OCI-M2 (cell line): ENCODE data around the gene TJP2.

Experiments used
- DNase-seq: peaks from one replicate; lab custom pipeline; 2025; ENCODE audit not compliant: unreplicated experiment; lab: John Stamatoyannopoulos, UW

The TJP2 gene

DNA sequence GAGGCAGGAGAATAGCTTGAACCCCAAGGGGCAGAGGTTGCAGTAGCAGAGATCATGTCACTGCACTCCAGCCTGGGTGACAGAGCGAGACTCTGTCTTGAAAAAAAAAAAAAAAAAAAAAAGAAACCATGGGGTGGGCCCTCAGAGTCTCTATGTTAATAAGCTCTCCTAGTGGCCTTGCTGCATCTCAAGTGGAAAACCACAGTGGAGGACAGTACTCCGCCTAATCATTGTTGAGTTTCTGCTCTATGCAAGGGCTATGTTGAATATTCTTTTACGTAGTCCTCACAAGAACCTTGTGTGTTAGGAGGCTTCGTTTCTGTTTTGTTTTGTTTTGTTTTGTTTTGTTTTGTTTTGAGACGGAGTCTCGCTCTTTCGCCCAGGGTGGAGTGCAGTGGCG is 48.9 kb downstream of the TJP2 start:
- DNase-seq = no peak

DNA sequence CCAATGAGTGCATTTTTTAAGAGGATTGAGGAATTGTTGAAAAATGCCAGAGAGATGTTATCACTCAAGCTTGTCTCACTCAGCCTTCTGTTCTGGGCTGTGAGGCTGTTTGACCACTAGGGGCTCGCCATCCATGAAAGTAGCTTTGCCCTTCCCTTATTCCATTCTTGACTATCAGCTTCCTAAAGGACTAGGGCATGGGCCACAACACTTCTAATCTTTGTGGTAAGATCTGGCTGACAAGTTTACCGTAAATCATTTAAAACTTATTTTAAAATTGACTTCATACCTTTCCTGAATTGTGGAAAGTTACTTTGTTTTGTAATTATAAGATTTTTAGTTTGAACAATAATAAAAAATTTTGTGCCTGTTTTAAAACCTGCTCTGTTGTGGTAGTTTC is 49.5 kb downstream of the TJP2 start:
- DNase-seq = no peak

DNA sequence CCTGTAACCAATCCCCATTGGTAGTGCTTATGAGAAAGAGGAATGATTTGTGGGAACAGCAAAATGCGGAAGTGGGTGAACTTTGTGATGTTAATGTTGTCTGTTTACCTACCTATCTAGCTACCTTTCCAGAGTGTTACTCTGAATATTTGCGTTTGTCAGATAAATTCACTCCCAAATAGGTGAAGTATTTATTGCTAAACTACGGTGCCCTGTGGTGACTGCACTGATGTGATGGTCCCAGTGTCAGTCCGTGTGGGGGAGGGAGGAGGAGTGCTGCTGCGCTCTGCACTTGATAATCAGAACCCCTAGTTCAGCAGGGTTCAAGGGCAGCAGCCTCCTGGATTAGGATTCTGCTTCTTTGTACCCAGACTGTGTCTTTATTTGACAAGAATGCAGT is 55.3 kb downstream of the TJP2 start:
- no peak for DNase-seq

DNA sequence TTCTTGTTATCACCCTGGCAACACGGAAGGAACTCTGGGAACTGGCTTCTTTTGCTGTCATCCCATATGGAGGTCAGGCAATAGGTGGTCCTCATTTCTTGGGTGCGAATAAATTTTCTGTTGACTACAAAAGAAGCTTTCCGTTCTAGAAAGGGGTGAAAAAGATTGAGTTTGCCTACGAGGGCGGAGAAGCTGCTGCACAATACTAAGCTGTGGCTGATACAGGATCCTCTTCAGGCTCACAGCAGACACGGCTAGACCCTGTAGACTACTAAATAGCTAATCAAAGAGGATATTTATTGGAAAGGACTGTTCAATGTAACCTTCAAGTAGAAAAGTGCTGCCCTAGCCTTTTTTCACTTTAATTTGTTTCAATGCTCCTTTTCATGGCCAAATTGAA is 58.1 kb downstream of the TJP2 start:
- no peak for DNase-seq

DNA sequence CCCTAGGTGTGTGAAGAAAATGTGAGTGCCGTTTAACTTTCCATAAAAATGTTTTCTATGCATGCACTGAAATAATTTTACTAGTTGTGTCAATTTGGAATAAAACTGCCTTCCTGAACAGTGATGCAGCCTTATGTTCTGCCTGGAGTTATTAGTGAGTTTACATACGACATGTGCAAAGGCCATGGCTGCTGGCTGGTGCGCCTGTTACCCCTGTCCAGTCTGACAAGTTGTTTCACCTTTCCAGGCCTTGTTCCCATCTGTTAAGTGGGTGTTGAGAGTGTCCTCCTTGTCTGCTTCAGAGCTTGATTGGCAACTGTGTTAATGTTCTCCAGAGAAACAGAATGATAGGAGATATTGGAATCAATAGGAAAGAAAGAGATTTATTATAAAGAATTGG is 60.6 kb downstream of the TJP2 start:
- no peak for DNase-seq

DNA sequence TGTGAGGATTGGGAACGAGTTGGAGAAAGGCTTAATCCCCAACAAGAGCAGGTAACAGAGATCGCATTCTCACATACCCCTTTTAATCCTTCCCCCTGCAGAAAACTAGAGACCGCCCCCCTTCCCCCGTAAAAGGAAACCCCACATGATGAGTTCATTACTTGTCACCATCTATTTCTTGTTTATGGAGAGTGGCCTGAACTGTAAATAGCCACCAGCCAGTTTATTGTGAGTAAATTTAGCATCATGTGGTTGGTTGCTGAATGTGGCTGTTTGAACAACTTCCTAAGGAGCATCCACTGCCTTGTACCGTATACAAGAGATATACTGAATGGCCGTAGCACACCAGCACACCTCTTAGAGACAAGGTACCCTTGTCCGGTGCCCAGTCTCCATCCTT is 62.1 kb downstream of the TJP2 start:
- DNase-seq = no peak

DNA sequence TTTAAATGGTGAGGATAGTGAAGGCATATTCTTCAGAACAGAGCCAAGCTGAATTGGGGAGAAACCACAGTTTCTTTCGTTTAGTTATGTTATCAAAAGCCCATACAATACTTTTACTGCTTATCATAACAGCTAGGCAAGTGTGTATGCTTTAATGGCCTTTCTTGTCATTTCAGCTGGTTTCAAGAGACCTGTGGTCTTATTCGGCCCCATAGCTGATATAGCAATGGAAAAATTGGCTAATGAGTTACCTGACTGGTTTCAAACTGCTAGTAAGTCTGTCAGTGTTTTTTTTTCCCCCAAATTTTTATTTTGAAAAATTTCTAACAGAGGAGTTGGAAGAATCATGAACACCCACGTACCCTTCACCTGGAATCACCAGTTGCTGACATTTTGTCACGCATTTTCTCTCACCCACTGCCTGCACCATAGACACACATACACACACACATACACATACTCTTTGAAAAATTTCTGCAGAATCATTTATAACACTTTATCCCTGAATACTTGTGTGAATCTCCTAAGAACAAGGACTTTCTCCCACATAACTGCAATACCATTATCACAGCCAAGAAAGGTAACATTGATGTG is 63.7 kb downstream of the TJP2 start:
- no peak for DNase-seq

DNA sequence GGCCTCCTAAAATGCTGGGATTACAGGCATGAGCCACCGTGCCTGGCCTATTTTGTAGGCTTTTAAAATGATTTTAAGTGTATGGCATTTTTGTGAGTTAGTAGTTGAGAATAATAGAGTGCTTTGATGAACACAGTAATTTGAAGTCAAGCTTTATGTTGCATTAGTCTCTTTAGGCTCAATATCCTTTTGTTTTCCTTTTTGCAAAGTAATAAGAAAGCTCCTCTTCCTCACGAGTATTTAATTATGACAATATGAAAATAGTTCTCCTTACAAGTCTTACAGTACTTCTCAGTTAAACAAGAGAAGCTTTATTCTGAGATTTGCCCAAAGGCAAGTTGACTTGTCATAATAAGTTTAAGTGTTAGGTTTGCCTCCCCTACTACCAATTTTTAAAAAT is 69.0 kb downstream of the TJP2 start:
- DNase-seq = no peak

DNA sequence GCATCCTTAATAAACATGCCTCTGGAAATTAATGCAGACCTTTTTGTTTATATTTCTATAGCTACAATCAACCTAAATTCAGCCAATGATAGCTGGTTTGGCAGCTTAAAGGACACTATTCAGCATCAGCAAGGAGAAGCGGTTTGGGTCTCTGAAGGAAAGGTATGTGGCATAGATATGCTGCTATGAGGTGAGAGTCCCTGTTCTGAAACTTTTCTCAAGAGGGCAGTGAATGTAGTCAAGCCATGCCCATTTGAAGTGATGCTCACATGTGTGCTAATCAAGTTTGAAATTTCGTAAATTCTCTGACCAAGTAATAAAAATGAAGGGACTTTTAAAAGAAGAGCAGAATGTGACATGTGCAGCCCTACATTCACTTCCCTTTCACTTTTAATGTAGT is 72.6 kb downstream of the TJP2 start:
- DNase-seq = no peak

DNA sequence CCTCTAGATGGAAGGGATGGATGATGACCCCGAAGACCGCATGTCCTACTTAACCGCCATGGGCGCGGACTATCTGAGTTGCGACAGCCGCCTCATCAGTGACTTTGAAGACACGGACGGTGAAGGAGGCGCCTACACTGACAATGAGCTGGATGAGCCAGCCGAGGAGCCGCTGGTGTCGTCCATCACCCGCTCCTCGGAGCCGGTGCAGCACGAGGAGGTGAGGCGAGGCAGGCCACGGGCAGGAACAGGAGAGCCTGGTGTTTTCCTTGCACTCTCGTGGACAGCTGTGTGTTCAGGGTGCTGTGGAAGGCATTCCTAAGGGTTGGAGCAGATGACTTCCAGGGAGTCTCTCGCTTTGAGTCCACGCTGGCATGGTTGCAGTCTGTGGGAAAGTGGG is 73.9 kb downstream of the TJP2 start:
- no peak for DNase-seq

DNA sequence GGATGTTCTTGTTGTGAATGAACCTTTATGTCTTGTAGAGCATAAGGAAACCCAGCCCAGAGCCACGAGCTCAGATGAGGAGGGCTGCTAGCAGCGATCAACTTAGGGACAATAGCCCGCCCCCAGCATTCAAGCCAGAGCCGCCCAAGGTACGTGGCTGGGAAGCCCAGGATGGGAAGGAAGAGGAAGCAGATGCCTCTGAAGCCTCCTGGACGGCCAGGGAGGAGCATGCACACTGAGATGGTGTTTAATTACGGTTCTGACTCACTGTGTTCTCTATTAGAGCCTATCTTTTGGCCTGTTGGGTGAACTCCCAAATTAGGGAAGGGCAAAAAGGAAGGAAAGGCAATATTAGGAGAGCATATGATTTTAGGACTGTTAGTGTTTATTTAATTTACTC is 75.3 kb downstream of the TJP2 start:
- DNase-seq = no peak

DNA sequence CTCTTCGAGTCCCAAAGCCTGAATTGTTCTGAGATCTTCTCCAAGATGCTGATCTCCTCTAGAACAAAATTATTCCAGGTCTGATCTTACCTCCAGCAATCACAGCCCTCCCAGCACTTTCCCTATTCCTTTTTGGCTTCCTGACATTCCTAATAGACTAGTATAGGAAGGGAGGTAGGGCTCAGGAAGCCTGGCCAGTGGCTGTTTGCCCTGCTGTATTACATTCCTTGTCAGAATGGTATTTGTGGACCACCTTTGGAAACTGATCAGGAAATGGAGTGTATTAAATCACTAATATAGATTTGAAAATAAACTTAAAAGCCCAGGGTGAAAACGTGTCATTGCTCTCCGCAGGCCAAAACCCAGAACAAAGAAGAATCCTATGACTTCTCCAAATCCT is 76.6 kb downstream of the TJP2 start:
- DNase-seq = no peak

DNA sequence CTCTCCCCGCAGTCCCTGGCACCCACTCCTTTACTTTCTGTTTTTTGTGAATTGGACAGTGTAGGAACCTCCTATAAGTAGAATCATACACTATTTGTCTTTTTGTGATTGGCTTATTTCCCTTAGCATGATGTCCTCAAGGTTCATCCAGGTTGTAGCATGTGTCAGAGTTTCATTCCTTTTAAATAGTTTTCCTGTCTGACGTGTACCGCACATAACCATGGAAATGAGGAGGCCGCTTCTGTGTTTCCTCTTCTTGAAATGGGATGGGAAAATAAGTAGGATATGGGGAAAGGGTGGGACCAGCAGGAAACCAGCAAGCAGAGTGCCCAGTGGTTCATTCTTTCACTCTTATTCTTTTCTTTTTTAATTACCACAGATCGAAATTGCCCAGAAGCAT is 78.4 kb downstream of the TJP2 start:
- DNase-seq = no peak

DNA sequence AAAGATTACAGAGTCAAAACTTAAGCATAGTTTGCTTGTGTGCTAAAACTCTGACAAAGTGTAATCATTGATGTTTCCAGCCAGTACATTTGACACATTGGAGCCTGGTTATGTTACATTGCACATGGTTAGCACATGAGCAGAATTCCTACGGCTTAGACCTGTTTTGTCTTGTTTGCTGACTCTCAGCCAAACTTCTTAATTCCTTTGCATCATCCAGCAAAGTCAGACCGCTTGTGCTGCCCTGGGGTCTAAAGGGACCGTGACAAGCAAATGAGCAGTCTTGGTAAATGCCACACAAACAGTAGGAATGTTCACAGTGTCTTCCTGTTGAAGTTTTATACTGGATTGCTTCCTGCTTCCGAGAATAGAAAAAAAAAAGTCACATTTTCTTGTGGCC is 79.0 kb downstream of the TJP2 start:
- DNase-seq = no peak

DNA sequence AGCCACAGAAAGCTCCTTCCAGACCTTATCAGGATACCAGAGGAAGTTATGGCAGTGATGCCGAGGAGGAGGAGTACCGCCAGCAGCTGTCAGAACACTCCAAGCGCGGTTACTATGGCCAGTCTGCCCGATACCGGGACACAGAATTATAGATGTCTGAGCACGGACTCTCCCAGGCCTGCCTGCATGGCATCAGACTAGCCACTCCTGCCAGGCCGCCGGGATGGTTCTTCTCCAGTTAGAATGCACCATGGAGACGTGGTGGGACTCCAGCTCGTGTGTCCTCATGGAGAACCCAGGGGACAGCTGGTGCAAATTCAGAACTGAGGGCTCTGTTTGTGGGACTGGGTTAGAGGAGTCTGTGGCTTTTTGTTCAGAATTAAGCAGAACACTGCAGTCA is 80.1 kb downstream of the TJP2 start:
- DNase-seq = no peak

DNA sequence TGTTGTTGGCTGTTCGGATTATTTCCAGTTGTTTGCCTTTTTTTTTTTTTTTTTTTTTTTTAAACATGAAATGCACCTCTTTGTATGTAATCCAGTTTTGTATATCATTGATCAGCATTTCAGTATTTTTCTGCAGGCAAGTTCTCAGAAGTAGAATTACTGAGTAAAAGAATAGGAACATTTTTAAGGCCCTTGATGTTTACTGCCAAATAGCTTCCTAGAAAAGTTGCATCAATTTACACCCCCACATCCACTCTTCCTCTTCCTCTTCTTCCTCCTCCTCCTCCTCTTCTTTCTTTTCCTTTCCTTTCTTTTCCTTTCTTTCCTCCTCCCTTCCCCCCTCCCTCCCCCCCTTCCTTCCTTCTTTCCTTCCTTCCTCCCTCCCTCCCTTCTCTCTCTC is 81.5 kb downstream of the TJP2 start:
- DNase-seq = no peak

DNA sequence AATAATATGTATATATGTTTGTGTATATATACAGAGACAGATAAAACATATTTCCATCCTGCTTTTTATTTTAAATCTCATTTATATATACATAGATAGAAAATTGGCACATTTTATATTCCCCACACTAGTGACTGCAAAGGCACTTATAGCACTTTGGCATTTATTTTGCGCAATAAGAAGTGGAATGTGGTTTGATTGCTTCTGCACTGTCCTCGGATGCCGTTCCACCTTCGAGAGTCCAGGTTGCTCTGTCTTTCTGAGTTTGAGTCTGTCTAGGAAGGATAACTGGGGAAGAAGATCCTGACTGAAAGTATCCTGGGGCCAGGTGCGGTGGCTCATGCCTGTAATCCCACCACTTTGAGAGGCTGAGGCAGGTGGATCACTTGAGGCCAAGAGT is 84.5 kb downstream of the TJP2 start:
- DNase-seq = no peak

DNA sequence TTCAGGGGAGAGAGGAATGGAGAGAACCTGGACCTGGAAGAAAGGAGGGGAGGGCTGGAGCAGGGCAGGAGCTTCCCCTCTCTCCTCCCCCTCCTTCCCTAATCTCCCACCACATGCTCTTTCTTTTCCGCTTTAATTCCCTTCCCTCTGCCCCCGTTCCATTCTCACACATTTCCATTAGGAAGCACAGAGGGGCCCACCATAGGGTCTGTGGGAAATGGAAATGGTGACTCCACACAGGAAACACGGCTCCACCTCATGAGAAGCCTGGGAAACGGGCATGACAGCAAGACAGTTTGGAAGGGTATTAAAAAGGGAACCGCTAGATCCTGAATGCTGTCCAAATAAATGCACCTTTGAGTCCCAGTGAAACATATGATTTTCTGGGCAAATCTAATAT is 86.1 kb downstream of the TJP2 start:
- DNase-seq = no peak

DNA sequence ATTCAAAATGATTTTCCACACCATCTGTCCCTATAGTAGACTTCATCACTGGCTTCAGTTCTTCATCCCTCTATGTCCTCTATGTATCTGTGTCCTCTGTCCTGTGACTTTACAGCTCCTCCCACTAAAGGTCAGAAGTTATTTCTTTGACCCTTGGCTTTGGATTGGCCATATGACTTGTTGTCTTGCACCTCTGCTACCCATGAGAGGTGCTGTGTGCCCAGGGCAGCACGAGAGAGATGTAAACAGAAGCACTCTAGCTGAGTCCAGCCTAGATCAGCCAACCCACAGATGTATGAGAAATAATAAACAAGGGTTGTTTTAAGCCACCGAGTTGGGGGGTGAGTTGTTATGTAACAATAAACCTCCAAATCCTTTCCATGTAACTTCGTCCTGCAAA is 87.6 kb downstream of the TJP2 start:
- no peak for DNase-seq

DNA sequence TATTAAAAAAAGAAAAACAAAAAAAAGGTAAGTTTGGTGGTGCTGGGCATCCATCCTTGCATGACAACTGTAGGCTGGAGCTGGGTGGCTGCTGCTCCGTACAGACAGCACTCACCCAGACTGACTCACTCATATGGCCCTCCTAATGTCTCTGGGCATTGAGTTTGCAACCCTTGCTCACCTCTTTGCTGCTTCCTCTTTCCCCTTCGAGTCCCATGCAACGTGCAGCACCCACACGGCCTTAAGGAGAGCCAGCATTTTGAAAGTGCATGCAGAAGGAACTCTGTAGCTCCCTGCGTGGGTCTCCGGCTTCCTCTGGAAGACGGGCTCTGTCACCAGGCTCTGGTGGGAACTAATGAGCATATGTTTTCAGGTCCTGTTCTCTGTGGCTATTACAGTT is 90.4 kb downstream of the TJP2 start:
- no peak for DNase-seq

DNA sequence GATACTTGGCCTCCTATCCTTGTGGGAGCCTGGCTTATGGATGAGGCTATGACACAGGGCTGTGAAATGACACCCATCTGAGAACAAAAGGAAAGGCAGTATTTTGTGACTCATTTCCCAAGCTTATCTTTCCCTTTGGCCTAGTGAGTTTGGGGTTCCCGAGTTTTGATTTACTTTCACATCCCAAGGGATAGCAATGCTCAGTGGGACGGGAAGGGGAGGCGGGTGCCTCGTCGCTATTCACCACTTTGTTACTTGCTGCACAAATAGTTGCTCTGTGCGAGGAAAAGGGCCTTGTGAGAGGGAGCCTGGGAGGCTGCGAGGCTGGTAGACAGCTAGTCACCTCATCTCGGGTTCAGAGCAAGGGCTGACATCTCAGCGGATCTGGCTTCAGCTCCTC is 91.8 kb downstream of the TJP2 start:
- no peak for DNase-seq

DNA sequence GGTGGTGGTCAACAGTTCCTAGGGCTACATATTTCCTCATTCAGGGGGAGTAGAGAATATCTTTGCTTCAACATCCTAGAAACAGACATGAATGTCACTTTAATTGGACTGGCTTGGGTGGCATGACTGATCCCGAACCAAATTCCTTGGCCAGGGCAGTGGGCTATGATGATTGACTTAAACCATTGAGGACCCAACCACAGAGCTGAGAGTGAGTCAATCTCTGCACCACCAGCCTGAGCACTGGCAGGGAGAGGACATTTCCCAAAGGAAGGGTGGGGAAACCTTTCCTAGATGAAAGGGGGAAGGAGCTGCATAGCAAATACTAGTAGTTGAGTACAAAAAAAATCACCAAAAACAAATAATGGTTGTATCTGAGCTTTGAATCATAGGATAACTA is 98.1 kb downstream of the TJP2 start:
- no peak for DNase-seq

DNA sequence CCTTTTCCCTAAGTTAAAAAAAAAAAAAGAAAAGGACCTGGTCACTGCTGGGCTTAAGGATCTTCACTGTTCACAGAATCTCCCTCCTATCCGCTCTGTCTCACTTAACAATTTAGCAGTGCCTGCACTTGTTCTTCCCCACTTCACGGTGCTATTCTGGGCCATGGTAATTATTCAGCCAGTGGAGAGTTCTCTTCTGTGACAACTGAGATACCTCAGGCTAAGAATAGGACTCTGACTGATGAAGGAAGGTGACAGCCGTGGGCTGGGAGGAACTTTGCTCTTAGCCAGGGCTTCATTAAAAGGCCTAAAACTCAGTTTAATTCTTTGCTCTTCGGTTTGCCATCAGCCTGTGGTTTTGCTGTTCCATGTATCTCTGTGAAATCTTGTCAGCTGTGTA is 99.1 kb downstream of the TJP2 start:
- no peak for DNase-seq

DNA sequence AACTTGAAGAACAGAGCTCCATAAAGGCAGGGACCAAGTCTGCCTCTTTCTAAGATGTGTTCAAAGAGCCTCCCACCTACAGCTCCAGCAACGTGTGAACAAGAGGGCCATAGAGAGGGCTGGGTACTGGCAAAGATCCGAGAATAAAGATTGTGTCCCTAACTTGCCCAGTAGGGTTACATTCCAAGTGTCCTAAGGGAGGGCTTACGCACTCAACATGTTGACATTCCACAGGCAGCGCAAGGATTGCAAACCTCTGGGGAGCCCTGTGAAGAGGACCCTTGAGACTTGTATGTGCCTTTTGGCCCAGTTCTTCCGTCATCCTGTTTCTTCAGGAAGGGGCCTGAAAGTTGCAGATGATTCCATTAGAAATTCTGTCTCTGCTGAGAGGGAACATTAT is 102.7 kb downstream of the TJP2 start:
- DNase-seq = no peak
